AG04450 (cell line): ENCODE results near the gene PLVAP. TPM values are rescaled to one million over a fixed set of nuclear protein-coding genes. Genes with fewer than 3 reads are reported as not detected.

Source experiments
- CTCF ChIA-PET: fragments of 300-600, 350-600 bp; formaldehyde crosslinking; extraction: SDS; loops from one replicate; lab custom pipeline; 2022; ENCODE audit warnings: antibody characterized with exemption, inconsistent platforms; lab: Charles Lee
- POLR2A ChIA-PET: fragments of 350-600 bp; formaldehyde crosslinking; extraction: SDS; loops from one replicate; lab custom pipeline; 2021; ENCODE audit warnings: antibody characterized with exemption, inconsistent platforms; lab: Yijun Ruan, JAX
- DNase-seq: peaks from one replicate; pipeline ENCODE4 v3.0.0-alpha.2; 2011; ENCODE audit warnings: low read depth, low spot score
- H3K27ac ChIP-seq: one replicate; pipeline ENCODE4 v1.5.1; 2012; ENCODE audit warnings: low read depth, low read length, control low read depth
- H3K27me3 ChIP-seq: one replicate; pipeline ENCODE4 v1.6.0; 2012; ENCODE audit warnings: low read length; ENCODE audit not compliant: control insufficient read depth, insufficient read depth
- H3K4me3 ChIP-seq: 2 replicates; pipeline ENCODE4 v1.5.1; 2011; ENCODE audit warnings: mild to moderate bottlenecking, low read depth, low read length, control low read depth
- H3K9me3 ChIP-seq: 2 replicates; pipeline ENCODE4 v1.5.1; 2012; ENCODE audit warnings: low read length; ENCODE audit not compliant: control insufficient read depth, insufficient read depth
- polyA plus RNA-seq: library from polyadenylated mRNA; depleted of rRNA; stranded (reverse); fragments of >200 nt; gene quantifications from 2 replicates; pipeline ENCODE4 v1.2.3, GENCODE V29; 2011
- TF ChIP-seq, protein P1 (sequence below): IDR thresholded peaks from 2 replicates; pipeline ENCODE4 v1.5.1; 2011; ENCODE audit warnings: low read depth, low read length, control low read depth, inconsistent platforms

PLVAP gene
- polyA plus RNA-seq, 1 experiment: not detected

- no peaks in the 10 kb centered on the region; the same call in 1 of the 2 replicates for H3K9me3 ChIP-seq
- peaks cover 2% of the 10 kb centered on the region for H3K27me3 ChIP-seq
- DNase-seq: no peak
- no peak overlapping the region for H3K27ac ChIP-seq
- TF ChIP-seq, protein P1, sequence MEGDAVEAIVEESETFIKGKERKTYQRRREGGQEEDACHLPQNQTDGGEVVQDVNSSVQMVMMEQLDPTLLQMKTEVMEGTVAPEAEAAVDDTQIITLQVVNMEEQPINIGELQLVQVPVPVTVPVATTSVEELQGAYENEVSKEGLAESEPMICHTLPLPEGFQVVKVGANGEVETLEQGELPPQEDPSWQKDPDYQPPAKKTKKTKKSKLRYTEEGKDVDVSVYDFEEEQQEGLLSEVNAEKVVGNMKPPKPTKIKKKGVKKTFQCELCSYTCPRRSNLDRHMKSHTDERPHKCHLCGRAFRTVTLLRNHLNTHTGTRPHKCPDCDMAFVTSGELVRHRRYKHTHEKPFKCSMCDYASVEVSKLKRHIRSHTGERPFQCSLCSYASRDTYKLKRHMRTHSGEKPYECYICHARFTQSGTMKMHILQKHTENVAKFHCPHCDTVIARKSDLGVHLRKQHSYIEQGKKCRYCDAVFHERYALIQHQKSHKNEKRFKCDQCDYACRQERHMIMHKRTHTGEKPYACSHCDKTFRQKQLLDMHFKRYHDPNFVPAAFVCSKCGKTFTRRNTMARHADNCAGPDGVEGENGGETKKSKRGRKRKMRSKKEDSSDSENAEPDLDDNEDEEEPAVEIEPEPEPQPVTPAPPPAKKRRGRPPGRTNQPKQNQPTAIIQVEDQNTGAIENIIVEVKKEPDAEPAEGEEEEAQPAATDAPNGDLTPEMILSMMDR: no peak
- CTCF ChIA-PET: interaction anchor here (0.5 to 1.2 kb wide), 2 partner anchors 11 to 18 kb away, joined by 3 to 6 read pairs; no protein-coding TSS in a partner anchor
- POLR2A ChIA-PET: interaction anchor here (0.7 kb wide), 1 partner anchor 177 kb away, joined by 6 read pairs; the partner anchor contains the start of gene OCEL1
- H3K4me3 ChIP-seq: no peak overlapping the region
These were observed 26.1 kb upstream of the PLVAP start for GRCh38 chr19:17402982-17403855.

DNA sequence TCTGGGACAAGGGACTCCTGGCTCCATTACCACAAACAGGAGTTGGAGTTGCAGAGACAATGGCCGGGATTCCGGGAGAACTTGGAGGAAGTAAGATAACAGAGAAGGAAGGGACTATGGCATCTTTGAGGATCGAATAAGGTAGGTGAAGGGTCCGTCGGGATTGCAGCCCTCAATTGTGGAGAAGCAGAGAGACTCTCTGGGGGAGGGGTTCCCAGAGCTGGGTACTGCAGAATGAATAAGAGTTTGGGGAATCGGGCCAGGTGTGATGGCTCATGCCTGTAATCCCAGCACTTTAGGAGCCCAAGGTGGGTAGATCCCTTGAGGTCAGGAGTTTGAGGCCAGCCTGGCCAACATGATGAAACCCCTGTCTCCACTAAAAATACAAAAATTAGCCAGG, 24.5 kb upstream of the PLVAP start:
- CTCF ChIA-PET: no interaction called here
- no peak for DNase-seq

DNA sequence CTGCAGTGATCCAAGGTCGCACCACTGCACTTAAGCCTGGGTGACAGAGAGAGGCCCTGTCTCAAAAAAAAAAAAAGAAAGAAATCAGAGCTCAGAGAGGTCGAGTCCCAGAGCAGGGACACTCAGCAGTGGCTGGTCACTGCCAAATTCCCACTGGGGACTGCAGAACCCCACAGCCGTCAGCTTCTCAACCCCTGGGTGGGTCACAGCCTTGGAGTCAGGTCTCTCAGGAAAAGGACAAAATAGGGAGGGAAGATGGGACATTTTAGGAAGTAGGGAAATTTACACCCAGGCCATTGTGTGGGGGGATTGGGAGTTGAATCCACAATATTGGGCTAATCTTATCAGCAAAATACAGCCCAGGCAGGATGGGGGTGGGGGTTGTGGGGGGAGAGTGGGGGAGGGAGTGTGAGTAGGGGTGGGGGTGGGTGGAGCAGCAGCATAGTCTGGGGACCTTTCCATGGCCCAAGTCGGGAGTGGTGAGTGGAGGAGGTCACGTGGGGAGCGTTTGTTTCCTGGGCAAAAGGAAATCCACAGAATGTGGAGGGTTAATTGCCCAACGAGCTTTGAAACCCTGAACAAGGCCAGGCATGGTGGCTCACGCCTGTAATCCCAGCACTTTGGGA, 21.9 kb upstream of the PLVAP start:
- no peak overlapping the region for H3K4me3 ChIP-seq
- ChIA-PET POLR2A (no interaction called here), CTCF (interaction anchor here (1.0 to 1.6 kb wide), 2 partner anchors 10 to 68 kb away, joined by 3 to 4 read pairs; no protein-coding TSS in a partner anchor)
- peaks cover 8% of the 10 kb centered on the region for H3K27me3 ChIP-seq
- no peak for DNase-seq
- H3K9me3 ChIP-seq: no peaks in the 10 kb centered on the region; the same call in 1 of the 2 replicates
- no peak overlapping the region for H3K27ac ChIP-seq
- TF ChIP-seq, protein P1: no peak

More for the DNA sequence above, 24.5 kb upstream of the PLVAP start:
- H3K27me3 ChIP-seq: peaks cover 2% of the 10 kb centered on the region
- TF ChIP-seq, protein P1: no peak
- POLR2A ChIA-PET: no interaction called here
- no peaks in the 10 kb centered on the region; the same call in 1 of the 2 replicates for H3K9me3 ChIP-seq
- no peak overlapping the region for H3K4me3 ChIP-seq
- H3K27ac ChIP-seq: no peak overlapping the region

DNA sequence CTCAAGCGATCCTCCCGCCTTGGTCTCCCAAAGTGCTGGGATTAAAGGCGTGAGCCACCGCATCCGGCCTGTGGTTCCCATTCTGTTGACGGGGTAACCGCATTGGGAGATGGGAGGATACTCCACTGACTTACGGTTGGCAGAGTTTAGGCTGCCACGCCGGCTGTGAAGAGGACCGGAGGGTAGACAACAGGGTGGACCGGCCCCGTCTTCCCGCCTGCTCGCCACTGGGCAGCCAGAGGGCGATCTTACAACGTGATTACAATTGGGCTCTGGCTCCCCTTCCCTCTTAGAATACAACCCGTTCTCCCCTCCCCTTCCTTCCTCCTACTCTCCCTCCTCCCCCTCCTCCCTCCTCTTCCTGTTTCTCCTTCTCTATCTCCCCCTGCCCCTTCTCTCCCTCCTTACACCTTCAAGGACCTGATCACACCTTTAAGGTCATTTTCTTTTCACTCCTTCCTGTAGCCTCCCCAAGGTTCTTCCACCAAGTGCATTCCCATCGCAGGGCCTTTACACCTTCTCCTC, 17.8 kb upstream of the PLVAP start:
- Histone ChIP-seq H3K4me3 (no peak overlapping the region), H3K27me3 (peaks cover 12% of the 10 kb centered on the region), H3K9me3 (no peaks in the 10 kb centered on the region), H3K27ac (no peak overlapping the region)
- CTCF ChIA-PET: interaction anchor here (0.5 to 1.1 kb wide), 3 partner anchors 23 to 142 kb away, joined by 3 to 4 read pairs (median 4); no protein-coding TSS in a partner anchor
- no peak for DNase-seq
- TF ChIP-seq, protein P1: peak; percentile 60
- POLR2A ChIA-PET: interaction anchor here (0.6 to 0.7 kb wide), 2 partner anchors 156 to 1499 kb away, joined by 3 to 9 read pairs; no protein-coding TSS in a partner anchor
